Vagina (tissue), 2 donors: ENCODE data around the gene CAV1.

Experiments used
- CTCF ChIP-seq, 3 experiments: fragments of 450-650 bp in 2 of 3; fragments of 200-600 bp in 1 of 3; sonication (generic) in 1 of 3; IDR thresholded peaks; one replicate each; pipeline ENCODE4 v1.5.1; 2017 to 2019; ENCODE audit warnings: antibody characterized with exemption in 3 of 3, mild to moderate bottlenecking in 2 of 3, moderate library complexity in 2 of 3
- POLR2AphosphoS5 ChIP-seq, 2 donors: sonication (generic); formaldehyde crosslinking; IDR thresholded peaks; one replicate each; pipeline ENCODE4 v1.9.0; 2017; ENCODE audit warnings: antibody characterized with exemption in 2 of 2, mild to moderate bottlenecking in 2 of 2, low read depth in 1 of 2; ENCODE audit not compliant: insufficient read depth in 1 of 2

DNA sequence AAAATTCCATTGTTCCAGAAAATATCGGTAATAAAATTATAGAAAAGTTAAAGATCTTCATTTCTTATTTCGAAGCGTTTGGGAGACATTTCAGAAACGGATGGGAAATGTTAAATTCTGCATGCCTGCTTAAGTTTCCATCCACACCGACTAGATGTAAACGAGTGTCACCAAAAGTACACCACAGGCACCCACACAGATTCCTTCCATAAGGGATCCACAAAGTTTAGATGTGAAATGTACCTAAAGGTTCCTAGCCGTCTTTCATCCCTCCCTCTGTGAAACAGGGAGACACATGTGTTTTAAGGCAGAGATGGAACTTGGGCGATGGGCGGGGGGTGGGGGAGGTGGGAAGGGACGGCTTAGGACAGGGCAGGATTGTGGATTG is 621 bp upstream of the CAV1 start:
- no peak for TF ChIP-seq CTCF (IDR thresholded peaks at IDR 0.05)
- TF ChIP-seq POLR2AphosphoS5 (IDR thresholded peaks at IDR 0.05; ENCODE audit: insufficient read depth in 1 of 2, low read depth in 1 of 2), result no peak
